GM23338 (cell line): ENCODE measurements around the gene TP53BP1. TPM values are rescaled to one million over a fixed set of nuclear protein-coding genes. Genes with fewer than 3 reads are reported as not detected.

ENCODE experiments used
- ATAC-seq: fragments of 200-7000 bp; cut with Tn5 transposase; 3 replicates; pipeline ENCODE4 v1.9.1; 2020
- DNase-seq: peaks from one replicate; pipeline ENCODE4 v3.0.0-alpha.2; 2015; ENCODE audit warnings: low spot score
- H2AFZ ChIP-seq: fragments of 200-600 bp; sonication (generic); 2 replicates; pipeline ENCODE4 v1.8.0; 2016; ENCODE audit warnings: antibody characterized with exemption, mild to moderate bottlenecking, moderate library complexity
- H3F3A ChIP-seq: fragments of 200-600 bp; sonication (generic); replicated peaks from 2 replicates; pipeline ENCODE4 v1.8.0; 2017; ENCODE audit warnings: antibody characterized with exemption, mixed run types, low read depth
- H3K27ac ChIP-seq: fragments of 200-600 bp; sonication (generic); 2 replicates; pipeline ENCODE4 v1.6.1; 2016; ENCODE audit warnings: low read depth
- H3K27me3 ChIP-seq: fragments of 200-600 bp; sonication (generic); 2 replicates; pipeline ENCODE4 v1.8.0; 2016; ENCODE audit warnings: mild to moderate bottlenecking, mixed run types, moderate library complexity; ENCODE audit not compliant: insufficient read depth
- H3K36me3 ChIP-seq: fragments of 200-600 bp; sonication (generic); 2 replicates; pipeline ENCODE4 v1.8.0; 2016; ENCODE audit warnings: mild to moderate bottlenecking; ENCODE audit not compliant: insufficient read depth
- H3K4me1 ChIP-seq: fragments of 200-600 bp; sonication (generic); 2 replicates; pipeline ENCODE4 v1.8.0; 2016; ENCODE audit warnings: mild to moderate bottlenecking, moderate library complexity; ENCODE audit not compliant: insufficient read depth
- H3K4me2 ChIP-seq: fragments of 200-600 bp; sonication (generic); 2 replicates; pipeline ENCODE4 v1.7.1; 2017; ENCODE audit warnings: mixed run types
- H3K4me3 ChIP-seq: fragments of 200-600 bp; sonication (generic); 2 replicates; pipeline ENCODE4 v1.6.1; 2016; ENCODE audit warnings: mixed run types
- H3K79me2 ChIP-seq: fragments of 200-600 bp; sonication (generic); replicated peaks from 2 replicates; pipeline ENCODE4 v1.8.0; 2017; ENCODE audit warnings: mild to moderate bottlenecking; ENCODE audit not compliant: insufficient read depth
- H3K9me2 ChIP-seq: fragments of 200-600 bp; sonication (generic); 2 replicates; pipeline ENCODE4 v1.8.0; 2017; ENCODE audit not compliant: insufficient read depth
- H4K20me1 ChIP-seq: fragments of 200-600 bp; sonication (generic); replicated peaks from 2 replicates; pipeline ENCODE4 v1.8.0; 2017; ENCODE audit warnings: mild to moderate bottlenecking; ENCODE audit not compliant: insufficient read depth
- H3K27ac Mint-ChIP-seq: 2 replicates; pipeline ENCODE4 v1.8.0; 2020; ENCODE audit warnings: inconsistent platforms, mild to moderate bottlenecking, moderate library complexity, mixed read lengths
- H3K27me3 Mint-ChIP-seq: 3 replicates; pipeline ENCODE4 v1.8.0; 2022; ENCODE audit warnings: low read depth, mild to moderate bottlenecking, moderate library complexity, mixed read lengths, inconsistent platforms; ENCODE audit not compliant: insufficient read depth, poor library complexity
- H3K36me3 Mint-ChIP-seq: 3 replicates; pipeline ENCODE4 v1.8.0; 2021; ENCODE audit warnings: low read depth, mild to moderate bottlenecking, inconsistent platforms, moderate library complexity, mixed read lengths
- H3K4me1 Mint-ChIP-seq: 3 replicates; pipeline ENCODE4 v1.8.0; 2020; ENCODE audit warnings: mild to moderate bottlenecking, inconsistent platforms, mixed read lengths
- H3K4me3 Mint-ChIP-seq: 3 replicates; pipeline ENCODE4 v1.8.0; 2021; ENCODE audit warnings: moderate library complexity, mild to moderate bottlenecking, inconsistent platforms, mixed read lengths
- H3K9me3 Mint-ChIP-seq: 3 replicates; pipeline ENCODE4 v1.8.0; 2020; ENCODE audit warnings: moderate library complexity, mild to moderate bottlenecking, inconsistent platforms, mixed read lengths
- EZH2 ChIP-seq: fragments of 200-600 bp; sonication (generic); IDR thresholded peaks from one replicate; pipeline ENCODE4 v1.8.0; 2017; ENCODE audit warnings: antibody characterized with exemption, mild to moderate bottlenecking, low read depth; ENCODE audit not compliant: unreplicated experiment
- EZH2phosphoT487 ChIP-seq: fragments of 200-600 bp; sonication (generic); IDR thresholded peaks from one replicate; pipeline ENCODE4 v1.8.1; 2018; ENCODE audit warnings: antibody characterized with exemption; ENCODE audit not compliant: unreplicated experiment
- JUNB ChIP-seq: IDR thresholded peaks from one replicate; pipeline ENCODE4 v1.6.1; 2016; ENCODE audit warnings: antibody characterized with exemption; ENCODE audit not compliant: unreplicated experiment
- ZNF114 ChIP-seq: fragments of 250-450 bp; sonication (Bioruptor Pico); IDR thresholded peaks from 2 replicates; pipeline ENCODE4 v1.5.0; 2020; ENCODE audit warnings: mild to moderate bottlenecking, moderate library complexity
- polyA plus RNA-seq: library from polyadenylated mRNA; unstranded; fragments of >200 nt; fragmentation: Nextera tagmentation; extraction: Ambion mirVana; gene quantifications from 2 replicates; pipeline ENCODE4 v1.2.1, GENCODE V29; 2016
- total RNA-seq: library from RNA; depleted of rRNA; stranded (reverse); fragments of >200 nt; shearing (Covaris generic); gene quantifications from 2 replicates; pipeline ENCODE4 v1.2.3, GENCODE V29; 2014
- TF ChIP-seq, protein P1 (sequence below): IDR thresholded peaks from one replicate; pipeline ENCODE4 v1.6.1; 2018; ENCODE audit warnings: antibody characterized with exemption; ENCODE audit not compliant: unreplicated experiment
- TF ChIP-seq, protein P2 (sequence below): fragments of 250-450 bp; sonication (Bioruptor Pico); IDR thresholded peaks from 2 replicates; pipeline ENCODE4 v1.5.0; 2020; ENCODE audit warnings: mild to moderate bottlenecking, moderate library complexity

Gene TP53BP1
- total and polyA plus RNA-seq, 2 experiments from 2014 or later: 17.7 to 81.3 TPM

DNA sequence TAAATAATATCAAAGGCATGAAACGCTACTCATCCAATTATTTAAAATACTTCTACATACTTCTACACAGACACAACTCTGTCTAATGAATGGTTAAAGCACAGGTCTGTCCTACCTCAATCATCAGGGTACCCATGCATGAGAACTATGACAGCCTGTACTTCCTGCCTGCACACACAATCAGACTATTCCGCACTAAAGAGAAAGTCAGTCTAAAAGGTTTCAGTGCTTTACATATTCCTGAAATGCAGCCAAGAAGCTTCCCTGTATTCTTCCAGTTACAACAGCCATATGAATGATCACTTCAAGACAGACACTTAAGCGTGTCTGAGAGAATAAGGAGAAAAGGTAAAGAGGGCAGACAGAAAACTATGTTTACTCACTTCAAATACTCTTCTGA lies 63.3 kb downstream of the TP53BP1 start:
- H3K4me1 Mint-ChIP-seq: no peaks in the 10 kb centered on the region
- H3K27me3 Mint-ChIP-seq: no peaks in the 10 kb centered on the region
- H3K27ac Mint-ChIP-seq: no peak overlapping the region
- DNase-seq (no peak), ATAC-seq (no peak)
- no peak overlapping the region for H2AFZ ChIP-seq
- peaks cover 55% of the 10 kb centered on the region for H3K36me3 ChIP-seq
- H4K20me1 ChIP-seq: peaks cover 20% of the 10 kb centered on the region
- H3K9me3 Mint-ChIP-seq: no peaks in the 10 kb centered on the region
- H3K4me3 Mint-ChIP-seq: no peak overlapping the region
- H3K27ac ChIP-seq: no peak overlapping the region
- peaks cover 70% of the 10 kb centered on the region for H3K36me3 Mint-ChIP-seq
- no peaks in the 10 kb centered on the region; the same call in 1 of the 2 replicates for H3K79me2 ChIP-seq
- no peaks in the 10 kb centered on the region for H3K27me3 ChIP-seq
- H3K4me2 ChIP-seq: no peak overlapping the region
- TF ChIP-seq EZH2phosphoT487: no peak
- no peak for TF ChIP-seq JUNB
- no peak for TF ChIP-seq EZH2
- TF ChIP-seq ZNF114 (CRISPR knock-in tag): no peak
- TF ChIP-seq, protein P1, sequence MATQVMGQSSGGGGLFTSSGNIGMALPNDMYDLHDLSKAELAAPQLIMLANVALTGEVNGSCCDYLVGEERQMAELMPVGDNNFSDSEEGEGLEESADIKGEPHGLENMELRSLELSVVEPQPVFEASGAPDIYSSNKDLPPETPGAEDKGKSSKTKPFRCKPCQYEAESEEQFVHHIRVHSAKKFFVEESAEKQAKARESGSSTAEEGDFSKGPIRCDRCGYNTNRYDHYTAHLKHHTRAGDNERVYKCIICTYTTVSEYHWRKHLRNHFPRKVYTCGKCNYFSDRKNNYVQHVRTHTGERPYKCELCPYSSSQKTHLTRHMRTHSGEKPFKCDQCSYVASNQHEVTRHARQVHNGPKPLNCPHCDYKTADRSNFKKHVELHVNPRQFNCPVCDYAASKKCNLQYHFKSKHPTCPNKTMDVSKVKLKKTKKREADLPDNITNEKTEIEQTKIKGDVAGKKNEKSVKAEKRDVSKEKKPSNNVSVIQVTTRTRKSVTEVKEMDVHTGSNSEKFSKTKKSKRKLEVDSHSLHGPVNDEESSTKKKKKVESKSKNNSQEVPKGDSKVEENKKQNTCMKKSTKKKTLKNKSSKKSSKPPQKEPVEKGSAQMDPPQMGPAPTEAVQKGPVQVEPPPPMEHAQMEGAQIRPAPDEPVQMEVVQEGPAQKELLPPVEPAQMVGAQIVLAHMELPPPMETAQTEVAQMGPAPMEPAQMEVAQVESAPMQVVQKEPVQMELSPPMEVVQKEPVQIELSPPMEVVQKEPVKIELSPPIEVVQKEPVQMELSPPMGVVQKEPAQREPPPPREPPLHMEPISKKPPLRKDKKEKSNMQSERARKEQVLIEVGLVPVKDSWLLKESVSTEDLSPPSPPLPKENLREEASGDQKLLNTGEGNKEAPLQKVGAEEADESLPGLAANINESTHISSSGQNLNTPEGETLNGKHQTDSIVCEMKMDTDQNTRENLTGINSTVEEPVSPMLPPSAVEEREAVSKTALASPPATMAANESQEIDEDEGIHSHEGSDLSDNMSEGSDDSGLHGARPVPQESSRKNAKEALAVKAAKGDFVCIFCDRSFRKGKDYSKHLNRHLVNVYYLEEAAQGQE: no peak
- TF ChIP-seq, protein P2, sequence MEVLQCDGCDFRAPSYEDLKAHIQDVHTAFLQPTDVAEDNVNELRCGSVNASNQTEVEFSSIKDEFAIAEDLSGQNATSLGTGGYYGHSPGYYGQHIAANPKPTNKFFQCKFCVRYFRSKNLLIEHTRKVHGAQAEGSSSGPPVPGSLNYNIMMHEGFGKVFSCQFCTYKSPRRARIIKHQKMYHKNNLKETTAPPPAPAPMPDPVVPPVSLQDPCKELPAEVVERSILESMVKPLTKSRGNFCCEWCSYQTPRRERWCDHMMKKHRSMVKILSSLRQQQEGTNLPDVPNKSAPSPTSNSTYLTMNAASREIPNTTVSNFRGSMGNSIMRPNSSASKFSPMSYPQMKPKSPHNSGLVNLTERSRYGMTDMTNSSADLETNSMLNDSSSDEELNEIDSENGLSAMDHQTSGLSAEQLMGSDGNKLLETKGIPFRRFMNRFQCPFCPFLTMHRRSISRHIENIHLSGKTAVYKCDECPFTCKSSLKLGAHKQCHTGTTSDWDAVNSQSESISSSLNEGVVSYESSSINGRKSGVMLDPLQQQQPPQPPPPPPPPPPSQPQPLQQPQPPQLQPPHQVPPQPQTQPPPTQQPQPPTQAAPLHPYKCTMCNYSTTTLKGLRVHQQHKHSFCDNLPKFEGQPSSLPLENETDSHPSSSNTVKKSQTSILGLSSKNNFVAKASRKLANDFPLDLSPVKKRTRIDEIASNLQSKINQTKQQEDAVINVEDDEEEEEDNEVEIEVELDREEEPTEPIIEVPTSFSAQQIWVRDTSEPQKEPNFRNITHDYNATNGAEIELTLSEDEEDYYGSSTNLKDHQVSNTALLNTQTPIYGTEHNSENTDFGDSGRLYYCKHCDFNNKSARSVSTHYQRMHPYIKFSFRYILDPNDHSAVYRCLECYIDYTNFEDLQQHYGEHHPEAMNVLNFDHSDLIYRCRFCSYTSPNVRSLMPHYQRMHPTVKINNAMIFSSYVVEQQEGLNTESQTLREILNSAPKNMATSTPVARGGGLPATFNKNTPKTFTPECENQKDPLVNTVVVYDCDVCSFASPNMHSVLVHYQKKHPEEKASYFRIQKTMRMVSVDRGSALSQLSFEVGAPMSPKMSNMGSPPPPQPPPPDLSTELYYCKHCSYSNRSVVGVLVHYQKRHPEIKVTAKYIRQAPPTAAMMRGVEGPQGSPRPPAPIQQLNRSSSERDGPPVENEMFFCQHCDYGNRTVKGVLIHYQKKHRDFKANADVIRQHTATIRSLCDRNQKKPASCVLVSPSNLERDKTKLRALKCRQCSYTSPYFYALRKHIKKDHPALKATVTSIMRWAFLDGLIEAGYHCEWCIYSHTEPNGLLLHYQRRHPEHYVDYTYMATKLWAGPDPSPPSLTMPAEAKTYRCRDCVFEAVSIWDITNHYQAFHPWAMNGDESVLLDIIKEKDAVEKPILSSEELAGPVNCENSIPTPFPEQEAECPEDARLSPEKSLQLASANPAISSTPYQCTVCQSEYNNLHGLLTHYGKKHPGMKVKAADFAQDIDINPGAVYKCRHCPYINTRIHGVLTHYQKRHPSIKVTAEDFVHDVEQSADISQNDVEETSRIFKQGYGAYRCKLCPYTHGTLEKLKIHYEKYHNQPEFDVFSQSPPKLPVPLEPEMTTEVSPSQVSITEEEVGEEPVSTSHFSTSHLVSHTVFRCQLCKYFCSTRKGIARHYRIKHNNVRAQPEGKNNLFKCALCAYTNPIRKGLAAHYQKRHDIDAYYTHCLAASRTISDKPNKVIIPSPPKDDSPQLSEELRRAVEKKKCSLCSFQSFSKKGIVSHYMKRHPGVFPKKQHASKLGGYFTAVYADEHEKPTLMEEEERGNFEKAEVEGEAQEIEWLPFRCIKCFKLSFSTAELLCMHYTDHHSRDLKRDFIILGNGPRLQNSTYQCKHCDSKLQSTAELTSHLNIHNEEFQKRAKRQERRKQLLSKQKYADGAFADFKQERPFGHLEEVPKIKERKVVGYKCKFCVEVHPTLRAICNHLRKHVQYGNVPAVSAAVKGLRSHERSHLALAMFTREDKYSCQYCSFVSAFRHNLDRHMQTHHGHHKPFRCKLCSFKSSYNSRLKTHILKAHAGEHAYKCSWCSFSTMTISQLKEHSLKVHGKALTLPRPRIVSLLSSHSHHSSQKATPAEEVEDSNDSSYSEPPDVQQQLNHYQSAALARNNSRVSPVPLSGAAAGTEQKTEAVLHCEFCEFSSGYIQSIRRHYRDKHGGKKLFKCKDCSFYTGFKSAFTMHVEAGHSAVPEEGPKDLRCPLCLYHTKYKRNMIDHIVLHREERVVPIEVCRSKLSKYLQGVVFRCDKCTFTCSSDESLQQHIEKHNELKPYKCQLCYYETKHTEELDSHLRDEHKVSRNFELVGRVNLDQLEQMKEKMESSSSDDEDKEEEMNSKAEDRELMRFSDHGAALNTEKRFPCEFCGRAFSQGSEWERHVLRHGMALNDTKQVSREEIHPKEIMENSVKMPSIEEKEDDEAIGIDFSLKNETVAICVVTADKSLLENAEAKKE: no peak
- no peak overlapping the region for H3K4me3 ChIP-seq
- no peaks in the 10 kb centered on the region for H3K4me1 ChIP-seq
- H3K9me2 ChIP-seq: no peaks in the 10 kb centered on the region
- H3F3A ChIP-seq: no peaks in the 10 kb centered on the region; the same call in 1 of the 2 replicates
